NCI-H1694 (cell line): ENCODE data around the gene GALNT10.

Experiments
- DNase-seq: peaks from one replicate; lab custom pipeline; 2025; lab: John Stamatoyannopoulos, UW

GALNT10 gene

DNA sequence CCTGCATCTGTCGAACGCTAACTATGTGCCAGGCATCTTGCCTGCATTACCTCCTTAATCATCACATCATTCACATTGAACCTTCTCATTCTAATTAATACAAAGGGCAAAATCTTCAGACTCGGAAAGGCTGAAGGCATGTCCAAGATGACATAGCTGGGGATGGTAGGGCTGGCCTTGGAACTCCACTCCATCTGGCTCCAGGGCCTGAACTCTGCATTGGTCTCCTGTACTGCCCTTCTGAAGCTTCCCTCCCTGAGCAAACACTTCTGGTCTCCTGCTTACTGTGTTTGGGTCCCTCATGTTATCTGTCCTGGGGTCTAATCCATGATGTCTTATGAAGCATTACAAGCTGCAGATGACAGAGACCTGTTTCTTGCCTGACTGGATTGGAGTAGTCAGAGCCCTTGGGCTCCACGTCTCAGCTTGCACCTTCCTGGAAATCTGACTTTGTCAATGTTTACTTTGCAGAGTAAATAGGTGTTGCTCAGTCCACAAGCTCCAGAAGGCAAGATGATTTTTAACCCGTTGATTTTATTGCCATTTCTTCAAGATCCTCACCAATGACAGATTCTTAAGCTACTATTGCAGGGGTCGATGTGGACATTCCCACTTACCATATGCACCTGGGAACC is 106.1 kb downstream of the GALNT10 start:
- no peak for DNase-seq

DNA sequence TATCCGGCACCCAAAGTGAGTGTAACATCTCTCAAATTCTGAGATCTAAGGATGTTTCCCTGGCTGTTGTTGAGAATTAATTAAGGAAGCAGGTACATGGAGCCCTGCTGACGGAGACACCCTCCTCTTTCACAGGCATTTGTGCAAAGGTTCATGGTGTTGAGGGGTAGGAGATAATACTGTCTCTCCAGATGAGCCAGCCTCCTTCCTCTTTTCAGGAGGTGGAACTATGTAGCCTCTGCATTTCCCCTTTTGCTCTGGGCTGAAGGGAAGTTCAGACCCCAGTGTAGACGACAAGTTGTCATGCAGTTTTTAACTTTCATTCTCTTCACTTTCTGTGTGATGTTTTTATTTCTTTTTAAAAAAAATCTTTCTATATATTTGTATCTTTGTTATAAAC is 107.5 kb downstream of the GALNT10 start:
- no peak for DNase-seq

DNA sequence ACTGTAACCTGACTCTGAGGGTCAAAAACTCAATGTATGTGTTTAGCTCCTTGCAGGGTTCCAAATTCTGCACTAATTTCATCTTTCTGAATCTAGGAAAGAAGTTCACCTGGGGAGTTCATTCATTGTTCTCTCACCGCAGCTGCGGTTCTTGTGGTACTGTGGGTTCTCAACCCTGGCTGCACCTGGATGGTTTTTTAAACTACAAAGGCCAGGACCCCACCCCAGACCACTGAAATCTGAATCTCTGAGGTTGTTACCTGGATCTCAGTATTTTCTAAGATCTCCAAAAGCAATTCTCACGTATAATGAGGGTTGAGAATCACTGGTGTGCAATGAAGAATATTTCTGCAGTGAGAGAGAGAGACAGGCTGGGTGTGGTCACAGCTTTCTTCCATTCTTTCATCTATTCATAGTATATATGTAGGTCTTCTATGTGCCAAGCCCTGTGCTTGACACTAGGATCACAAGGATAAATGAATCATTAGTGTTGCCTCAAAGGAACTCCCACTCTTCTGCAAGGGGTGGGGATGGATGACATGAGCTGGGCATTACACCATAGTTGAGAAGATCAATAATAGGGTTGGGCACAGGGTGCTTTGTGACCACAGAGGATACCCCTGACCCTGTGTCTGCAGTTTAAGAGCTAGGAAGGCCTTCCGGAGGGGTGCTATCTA is 109.8 kb downstream of the GALNT10 start:
- DNase-seq: no peak

DNA sequence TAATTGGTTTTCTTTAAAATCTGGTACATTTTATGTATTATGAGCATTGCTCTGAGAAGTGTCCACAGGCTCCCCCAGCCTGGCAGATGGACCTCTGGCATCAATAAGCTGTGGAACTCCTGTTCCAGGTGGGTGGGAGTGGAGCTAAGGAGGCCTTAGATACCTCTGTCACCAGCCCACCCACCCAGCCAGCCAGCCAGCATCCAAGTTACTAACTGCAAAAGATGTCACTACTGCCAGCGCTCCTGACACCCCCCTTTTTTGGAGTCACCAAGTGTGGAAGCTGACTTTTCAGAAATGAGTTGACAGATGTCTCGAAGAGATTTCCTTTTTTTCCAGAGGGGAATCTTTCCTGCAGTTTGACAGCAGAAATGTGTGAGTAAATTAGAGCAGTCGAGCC is 111.2 kb downstream of the GALNT10 start:
- no peak for DNase-seq

DNA sequence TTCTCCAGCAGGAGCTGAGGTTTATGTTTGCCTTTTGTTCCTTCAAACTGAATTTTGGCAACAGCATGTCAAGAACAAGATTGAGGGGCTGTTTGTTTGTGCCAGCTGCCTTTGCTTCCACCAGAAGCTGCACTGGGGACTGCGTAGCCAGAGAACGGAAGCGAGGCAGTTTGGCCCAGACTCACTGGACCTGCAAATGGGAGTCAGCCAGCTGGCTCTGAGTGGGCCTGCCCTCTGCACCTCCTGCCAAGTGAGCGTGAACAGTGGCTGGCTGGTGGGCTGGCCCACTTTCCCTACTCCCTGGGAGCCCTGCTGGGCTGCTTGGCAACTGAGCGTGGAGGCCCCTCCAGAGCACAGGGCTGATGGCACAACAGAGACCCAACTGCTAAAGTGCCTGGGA is 111.6 kb downstream of the GALNT10 start:
- peak; percentile 30 for DNase-seq

DNA sequence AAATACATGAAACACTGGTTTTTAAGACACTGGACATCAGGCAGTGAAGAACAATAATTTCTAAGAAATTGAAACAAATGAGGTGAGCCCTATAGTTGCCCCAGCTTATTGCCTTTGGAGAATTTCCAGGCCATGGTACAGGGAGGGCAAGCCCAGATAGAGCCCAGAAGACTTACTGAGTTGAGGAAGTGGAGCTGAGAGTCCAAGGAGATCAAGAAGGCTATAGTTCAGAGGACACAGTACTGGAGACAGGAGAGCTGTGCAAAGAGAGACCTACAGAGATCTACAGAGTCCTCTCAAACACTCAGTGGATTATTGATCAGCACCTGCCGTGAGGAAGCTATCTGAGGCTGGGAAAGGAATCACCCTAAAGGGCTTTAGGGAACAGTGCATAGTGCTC is 112.6 kb downstream of the GALNT10 start:
- no peak for DNase-seq

DNA sequence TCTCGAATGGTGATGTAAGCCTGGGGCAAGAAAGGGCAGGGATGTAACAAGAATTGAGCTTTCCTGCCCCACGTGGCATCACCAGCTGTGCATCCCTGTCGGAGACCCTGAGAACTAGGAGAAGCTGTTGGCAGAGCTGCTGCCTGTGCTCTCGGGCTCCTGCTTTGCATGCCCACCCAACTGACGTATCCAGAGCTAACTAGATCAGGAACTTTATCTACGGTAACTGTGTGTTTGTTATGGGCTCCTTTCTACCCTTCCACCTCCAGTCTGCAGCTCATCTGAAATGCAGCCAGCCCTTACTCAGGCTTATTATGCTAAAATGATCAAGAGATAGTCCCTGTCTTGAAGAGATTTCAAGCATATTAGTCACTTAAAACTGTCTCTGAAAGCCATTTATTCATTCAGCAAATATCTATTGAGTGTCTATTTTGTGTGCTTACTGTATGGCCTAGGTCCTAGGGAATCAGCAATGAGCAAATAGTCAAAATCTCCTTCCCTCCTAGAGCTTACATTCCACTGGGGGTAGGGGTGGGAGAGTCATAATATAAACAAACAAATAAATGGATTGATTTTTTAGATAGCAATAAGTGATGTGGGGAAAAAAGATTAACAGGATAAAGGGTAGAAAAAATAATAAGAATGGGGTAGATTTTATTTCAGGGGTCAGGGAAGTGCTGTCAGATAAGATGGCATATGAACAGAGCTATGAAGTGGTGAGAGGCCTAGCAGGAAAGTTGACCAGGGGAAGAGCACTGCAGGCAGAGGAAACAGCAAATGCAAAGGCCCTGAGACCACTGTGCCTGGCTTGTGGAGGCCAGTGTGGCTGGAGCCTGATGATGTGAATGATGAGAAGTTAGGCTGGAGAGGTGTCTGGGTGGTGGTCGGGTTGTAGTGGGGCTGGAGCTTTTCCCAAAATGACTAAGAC is 118.2 kb downstream of the GALNT10 start:
- DNase-seq: no peak

DNA sequence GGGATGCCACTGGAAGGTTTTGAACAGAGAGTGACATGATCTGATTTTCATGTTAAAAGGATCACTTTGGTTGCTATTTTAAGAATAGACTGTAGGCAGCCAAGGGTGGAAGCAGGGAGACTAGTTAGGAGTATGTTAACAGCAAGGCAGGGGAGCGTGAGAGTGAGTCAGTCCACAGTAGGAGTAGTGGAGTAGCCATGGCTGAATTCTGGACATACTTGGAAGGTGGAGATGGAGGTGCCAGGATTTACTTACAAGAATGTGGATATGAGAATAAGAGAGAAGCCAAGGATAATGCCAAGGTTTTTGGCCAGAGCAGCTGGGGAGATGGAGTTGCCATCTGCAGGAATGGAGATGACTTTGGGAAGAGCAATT is 118.8 kb downstream of the GALNT10 start:
- DNase-seq: no peak

DNA sequence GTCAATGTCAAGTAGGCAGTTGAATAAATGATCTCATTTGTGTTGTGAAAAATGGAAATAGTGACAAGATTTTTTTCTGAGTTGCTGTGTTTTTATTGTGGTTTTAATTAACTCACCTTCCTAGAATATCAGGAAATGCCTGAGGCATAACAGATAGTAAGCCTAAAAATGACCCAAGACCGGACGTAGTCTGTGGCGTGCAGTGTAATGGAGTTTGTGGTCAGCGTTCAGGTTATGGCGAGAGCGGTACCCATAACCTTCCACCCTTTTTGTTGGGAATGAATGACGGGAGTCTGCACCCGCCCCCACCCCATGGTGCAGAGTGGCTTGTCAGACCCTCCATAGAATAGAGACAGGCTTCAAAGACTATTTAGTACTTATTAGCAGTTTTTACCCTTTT is 119.3 kb downstream of the GALNT10 start:
- DNase-seq: no peak

DNA sequence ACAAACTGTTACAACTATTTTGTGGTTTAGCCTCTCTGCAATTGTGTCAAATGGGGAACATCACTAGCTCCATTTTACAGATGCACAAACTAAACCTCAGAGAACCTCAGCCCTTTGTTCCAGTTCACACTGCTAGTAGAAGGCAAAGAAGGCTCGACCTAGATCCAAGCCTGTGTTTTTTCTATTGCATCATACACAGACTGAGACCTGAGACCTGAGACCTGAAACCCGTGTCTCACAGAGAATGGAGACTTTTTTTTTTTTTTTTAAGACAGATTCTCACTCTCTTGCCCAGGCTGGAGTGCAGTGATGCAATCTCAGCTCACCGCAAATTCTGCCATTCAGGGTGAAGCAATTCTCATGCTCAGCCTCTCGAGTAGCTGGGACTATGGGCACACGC is 120.8 kb downstream of the GALNT10 start:
- DNase-seq: no peak

DNA sequence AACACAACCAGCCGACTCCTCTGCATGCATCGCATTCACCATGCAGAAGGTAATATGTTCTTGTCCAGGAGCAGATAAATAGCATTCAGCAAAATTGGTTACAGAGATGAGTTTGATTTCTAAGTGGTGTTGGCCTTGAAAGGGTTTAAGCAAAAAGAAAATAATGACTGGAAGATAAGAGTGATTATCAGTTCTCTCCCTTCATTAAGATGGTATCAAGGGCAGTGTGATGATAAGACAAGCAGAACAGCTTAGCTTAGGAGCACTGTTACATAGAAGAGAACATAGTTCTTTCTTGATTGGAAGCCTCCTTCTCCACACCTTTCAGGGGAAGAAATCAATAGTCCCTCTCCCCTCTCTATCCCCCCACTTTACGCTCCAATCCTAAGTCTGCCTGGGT is 121.5 kb downstream of the GALNT10 start:
- no peak for DNase-seq

DNA sequence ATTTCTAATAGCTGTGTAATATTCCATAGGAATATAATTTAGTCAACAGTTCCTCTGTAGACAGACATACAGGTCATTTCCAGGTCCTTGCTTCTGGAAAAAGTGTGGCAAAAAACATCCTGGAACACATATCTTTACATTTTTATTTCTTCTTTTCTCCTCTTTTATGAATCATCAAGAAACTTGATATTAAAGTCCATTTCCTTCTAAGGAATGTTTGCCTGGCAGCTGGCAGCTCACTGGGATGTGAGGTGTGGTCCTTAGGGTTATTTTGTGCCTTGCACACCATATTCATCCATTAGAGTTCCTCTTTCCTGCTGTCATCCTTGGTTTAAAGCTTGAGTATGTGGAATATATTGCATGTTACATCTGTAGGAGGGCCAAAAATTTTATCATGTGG is 122.0 kb downstream of the GALNT10 start:
- DNase-seq: no peak

DNA sequence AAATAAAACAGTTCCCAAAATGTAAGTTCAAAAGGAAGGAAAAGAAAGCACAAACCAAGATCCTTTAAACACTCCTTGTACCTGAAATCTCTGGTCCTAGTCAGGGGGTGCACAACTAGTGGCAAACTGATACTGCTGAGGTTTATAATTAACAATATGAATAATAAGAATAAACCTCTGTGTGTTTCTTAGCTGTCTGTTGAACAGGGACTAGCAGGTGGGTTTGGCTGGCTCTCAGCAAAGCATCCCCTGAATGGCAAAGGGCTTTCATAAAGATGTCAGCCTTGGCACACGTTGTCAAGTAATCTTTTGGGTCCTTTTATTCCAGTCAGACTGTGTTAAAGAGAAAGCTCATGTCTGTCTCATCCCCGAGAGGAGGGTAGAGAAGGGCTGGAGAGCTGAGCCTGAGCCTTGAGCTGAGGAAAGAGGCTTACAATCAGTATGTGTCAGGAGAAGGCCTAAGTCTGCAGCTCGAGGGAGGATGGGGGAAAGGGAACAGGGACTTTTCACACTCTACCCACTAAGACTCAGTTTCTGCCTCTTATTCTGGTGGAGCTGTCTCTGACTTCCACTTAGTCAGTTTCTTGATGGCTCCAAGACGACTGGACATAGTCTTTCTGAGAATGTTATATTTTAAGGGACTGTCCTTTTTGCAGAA is 123.0 kb downstream of the GALNT10 start:
- DNase-seq: no peak

DNA sequence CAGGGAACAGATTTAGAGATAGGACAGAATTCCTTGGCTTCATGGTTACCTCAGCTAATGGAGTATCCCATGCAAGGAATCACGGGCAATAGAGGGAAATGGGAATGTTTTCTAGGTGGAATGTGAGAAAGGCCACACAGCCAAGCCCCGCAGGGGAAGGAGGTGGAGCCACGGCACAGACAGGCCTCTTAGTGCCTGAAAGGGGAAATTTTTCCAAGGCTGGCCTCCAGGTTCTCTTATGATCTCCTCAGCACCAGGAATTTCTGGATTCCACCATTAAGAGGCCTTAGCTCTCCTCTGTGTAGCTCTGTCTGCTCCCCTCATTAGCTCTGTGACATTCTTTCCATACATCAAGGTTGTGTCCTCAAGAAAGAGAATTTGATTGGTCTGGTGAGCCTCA is 124.7 kb downstream of the GALNT10 start:
- DNase-seq: no peak

DNA sequence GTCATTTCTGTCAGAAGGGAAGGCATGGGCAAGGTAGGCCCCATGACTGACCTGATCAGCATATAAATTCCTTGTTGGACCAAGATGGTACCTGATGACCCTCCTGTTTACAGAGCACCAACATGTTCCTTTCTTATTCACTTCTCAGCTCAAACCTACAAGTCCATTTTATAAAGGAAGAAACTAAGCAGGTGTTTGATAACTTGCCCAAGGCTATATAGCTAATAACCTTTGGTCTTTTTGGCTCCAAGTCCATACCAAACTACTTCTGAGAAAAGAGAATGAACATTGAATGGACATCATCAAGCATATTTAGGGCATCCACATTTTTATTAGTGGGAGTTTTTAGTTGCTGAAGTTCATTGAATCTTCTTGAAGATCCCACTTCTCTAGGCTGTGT is 125.2 kb downstream of the GALNT10 start:
- DNase-seq: no peak

DNA sequence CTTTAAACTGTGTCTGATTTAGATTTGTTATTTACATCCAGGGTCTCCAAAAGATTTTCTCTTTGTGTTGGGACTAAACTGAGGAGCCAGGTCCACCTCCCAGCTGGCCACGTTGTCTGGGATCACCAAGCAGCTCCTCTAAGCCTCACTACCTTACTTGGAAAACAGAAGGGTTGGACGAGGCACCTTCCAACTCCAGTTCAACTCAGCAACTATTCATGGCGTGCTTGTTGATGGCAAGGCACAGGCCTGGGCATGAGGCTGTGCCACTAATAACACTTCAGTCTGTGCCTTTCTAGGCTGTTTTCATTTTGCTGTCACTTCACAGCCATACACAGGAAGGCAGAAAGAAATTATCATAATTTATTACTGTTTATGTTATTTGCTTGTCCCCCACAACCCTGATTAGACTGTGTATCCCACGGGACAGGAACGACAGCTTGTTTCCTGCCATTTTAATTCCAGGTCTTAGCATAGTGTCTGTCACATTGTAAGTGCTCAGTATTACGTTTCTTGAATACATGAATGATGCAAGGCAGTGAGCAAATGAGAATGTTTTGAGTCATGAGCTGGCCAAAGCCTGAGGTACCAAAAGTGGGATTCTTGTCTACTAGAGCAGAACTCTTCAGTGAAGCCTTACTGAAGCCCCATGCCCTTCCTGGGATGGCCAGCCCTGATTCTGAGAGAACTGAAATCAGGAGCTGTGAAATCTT is 125.8 kb downstream of the GALNT10 start:
- DNase-seq: peak; percentile 35

DNA sequence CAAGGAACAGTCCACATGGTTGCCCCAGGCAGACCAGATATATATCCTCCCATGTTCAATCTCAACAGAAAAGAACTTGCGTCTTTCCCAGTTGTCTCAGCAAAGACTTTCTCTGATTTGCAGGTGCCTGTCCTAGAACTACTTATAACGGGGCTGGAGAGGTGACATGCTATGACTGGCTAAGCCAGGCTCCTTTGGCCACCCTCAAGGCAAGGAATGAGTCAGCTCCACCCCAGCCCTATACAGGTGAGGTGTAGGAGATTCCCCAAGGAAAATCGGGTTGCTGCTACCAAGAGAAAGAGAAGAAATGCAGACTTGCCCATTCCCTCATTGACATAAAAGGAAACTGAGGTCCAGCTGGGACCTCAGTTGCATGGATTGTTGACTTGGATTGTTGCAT is 127.4 kb downstream of the GALNT10 start:
- no peak for DNase-seq

DNA sequence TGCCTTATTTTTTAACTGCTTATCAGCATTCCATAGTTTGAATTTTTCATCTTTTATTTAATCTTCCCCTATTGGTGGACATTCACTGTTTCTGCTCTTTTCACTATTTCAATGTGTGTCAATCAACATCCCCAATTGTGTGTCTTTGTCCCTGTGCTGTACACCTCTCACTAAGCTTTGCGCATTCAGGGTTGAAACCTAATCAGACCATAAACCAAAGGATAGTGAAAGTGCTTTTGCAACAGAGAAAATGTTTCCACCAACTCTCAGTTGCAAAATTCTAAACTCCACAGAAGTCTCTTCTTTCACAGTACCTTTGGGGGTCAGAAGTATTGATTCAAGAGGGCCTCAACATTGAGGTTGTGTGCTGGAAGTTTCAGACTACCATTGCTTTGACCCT is 128.2 kb downstream of the GALNT10 start:
- no peak for DNase-seq

DNA sequence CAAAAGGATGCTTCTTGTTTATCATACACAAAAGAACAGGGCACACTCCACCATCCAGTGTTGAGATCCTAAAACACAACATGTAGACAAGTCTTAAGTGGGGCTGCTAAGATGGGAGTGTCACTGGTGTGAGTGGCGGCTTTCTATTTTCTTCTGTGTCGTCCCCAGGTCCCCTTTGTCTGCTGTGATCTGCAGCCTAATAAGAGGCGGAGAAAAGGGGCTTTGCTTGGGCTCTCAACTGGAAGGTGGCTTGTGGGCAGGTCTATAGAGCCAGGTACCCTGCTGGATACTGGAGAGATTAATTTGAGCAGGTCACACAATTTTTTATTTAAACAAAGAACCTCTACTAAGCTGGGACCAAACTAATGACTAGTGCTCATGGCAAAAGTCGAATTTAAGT is 129.2 kb downstream of the GALNT10 start:
- no peak for DNase-seq

DNA sequence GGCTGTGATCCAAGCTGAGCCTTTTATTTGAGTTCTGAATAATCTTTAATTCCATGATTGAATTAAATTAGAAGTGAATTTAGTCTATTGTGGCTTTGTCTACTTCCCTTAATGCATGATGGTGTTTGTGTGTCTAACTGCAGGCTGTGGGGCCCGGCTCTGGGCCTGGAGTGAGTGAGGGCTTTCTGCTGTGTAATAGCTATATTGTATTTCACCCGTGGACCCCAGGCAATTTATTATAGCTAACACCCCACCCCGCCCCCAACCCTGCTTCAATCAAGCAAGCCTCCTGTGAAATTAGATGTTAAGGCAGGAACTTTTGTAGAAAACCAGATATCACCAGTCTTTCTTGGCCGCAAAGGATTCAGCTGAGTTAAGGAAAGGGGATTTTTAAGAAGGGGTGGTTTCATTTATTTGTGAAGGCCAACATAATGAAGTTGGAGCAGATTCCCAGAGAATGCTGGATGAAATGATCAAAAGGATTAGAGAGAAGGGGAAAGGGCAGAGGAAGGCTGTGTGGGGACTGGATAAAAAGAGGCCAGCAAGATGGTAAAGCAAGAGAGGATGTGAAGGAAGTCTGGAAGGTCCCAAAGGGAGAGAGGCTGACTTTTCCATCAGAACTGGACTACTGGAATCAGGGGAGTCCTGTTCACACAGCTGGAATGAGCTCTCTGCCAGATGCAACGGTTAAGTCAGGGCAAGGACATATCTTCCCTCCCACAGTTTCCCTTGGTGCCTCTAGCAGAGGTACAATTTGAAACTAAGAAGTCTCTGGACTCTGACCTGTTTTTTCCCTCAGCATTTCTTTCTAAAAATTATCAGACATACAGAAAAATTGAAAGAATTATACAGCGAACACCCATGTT is 129.9 kb downstream of the GALNT10 start:
- DNase-seq: no peak

DNA sequence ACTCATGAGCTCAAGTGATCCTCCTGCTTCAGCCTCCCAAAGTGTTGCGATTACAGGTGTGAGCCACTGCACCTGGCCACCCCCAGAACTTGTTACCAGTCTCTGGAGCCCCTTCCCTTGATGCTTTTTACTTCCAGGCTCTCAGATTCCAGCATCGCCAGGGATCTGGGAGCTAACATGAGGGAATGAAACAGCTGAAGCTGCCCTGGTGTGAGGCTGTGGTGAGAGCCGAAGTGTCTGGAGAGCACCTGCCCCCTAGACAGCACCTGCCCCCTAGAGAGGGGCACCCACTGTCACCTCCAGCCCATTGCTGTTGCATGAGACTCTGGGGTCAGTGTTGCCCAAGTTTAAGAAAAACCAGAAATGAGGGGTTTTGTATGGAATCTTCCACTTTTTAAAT is 131.0 kb downstream of the GALNT10 start:
- no peak for DNase-seq
